ENCODE data around the gene FCHSD1.

DNA sequence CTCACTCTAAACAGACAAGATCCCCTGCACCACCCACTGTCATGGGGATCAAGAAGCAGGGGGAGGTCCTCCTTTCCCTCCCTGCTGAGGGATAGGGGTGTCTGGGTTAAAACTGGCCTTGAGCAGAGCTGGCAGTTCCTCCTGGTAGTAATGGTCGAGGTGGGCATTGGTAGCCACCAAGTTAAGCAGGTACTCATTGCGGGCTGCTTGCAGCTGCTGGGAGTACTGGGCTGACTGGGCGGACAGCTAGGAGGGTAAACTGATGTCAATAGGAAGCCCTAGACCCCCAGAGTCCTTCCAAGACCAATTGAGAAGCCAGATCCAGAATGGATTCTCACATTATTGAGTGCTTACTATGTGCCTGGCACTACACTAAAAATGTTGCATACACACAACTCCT is 3.4 kb downstream of the FCHSD1 start:
- TF ChIP-seq, protein P1, sequence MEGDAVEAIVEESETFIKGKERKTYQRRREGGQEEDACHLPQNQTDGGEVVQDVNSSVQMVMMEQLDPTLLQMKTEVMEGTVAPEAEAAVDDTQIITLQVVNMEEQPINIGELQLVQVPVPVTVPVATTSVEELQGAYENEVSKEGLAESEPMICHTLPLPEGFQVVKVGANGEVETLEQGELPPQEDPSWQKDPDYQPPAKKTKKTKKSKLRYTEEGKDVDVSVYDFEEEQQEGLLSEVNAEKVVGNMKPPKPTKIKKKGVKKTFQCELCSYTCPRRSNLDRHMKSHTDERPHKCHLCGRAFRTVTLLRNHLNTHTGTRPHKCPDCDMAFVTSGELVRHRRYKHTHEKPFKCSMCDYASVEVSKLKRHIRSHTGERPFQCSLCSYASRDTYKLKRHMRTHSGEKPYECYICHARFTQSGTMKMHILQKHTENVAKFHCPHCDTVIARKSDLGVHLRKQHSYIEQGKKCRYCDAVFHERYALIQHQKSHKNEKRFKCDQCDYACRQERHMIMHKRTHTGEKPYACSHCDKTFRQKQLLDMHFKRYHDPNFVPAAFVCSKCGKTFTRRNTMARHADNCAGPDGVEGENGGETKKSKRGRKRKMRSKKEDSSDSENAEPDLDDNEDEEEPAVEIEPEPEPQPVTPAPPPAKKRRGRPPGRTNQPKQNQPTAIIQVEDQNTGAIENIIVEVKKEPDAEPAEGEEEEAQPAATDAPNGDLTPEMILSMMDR (IDR thresholded peaks at IDR 0.05; ENCODE audit: insufficient read depth, low read depth, low read length), result no peak
- TF ChIP-seq EZH2 (IDR thresholded peaks at IDR 0.05; ENCODE audit: insufficient read depth, low read length), result no peak
